Caco-2 (cell line): ENCODE measurements around the gene GLRA3. TPM values are rescaled to one million over a fixed set of nuclear protein-coding genes. Genes with fewer than 3 reads are reported as not detected.

Experiments used
- BruUV-seq: library from RNA; stranded (reverse); fragments of 400-500 nt; replicated peaks from 2 replicates; lab custom pipeline; 2021; lab: Mats Ljungman, UMichigan
- CTCF ChIA-PET: fragments of 300-600 bp; sonication (Branson Sonifier 250); formaldehyde crosslinking; loops from one replicate; lab custom pipeline; 2022; ENCODE audit warnings: antibody characterized with exemption; lab: Charles Lee
- POLR2A ChIA-PET: fragments of 300-600 bp; sonication (Branson Sonifier 250); formaldehyde crosslinking; loops from one replicate; lab custom pipeline; 2022; ENCODE audit warnings: antibody characterized with exemption; lab: Charles Lee
- DNase-seq, 2 experiments: peaks; one replicate each; pipeline versions ENCODE4 v3.0.0 to v3.0.0-alpha.2; 2020 to 2022
- H3K27me3 ChIP-seq: replicated peaks from 2 replicates; pipeline ENCODE4 v1.6.0; 2011; ENCODE audit warnings: low read length; ENCODE audit not compliant: control insufficient read depth, insufficient read depth
- H3K36me3 ChIP-seq: 2 replicates; pipeline ENCODE4 v1.5.1; 2011; ENCODE audit warnings: low read length; ENCODE audit not compliant: control insufficient read depth, insufficient read depth
- H3K4me1 ChIP-seq: fragments of 250-450 bp; sonication (Bioruptor Pico); 2 replicates; pipeline ENCODE4 v1.5.1; 2020; ENCODE audit warnings: mild to moderate bottlenecking
- H3K4me3 ChIP-seq: 2 replicates; pipeline ENCODE4 v1.5.1; 2011; ENCODE audit warnings: low read depth, mild to moderate bottlenecking, control low read depth, low read length
- H3K9me3 ChIP-seq: fragments of 250-450 bp; sonication (Bioruptor Pico); 2 replicates; pipeline ENCODE4 v1.5.1; 2020; ENCODE audit warnings: mild to moderate bottlenecking, moderate library complexity
- H3K27ac Mint-ChIP-seq: one replicate; pipeline ENCODE4 v1.8.0; 2022; ENCODE audit warnings: mixed read lengths; ENCODE audit not compliant: unreplicated experiment
- H3K27me3 Mint-ChIP-seq: one replicate; pipeline ENCODE4 v1.8.0; 2022; ENCODE audit warnings: mixed read lengths; ENCODE audit not compliant: insufficient read depth, unreplicated experiment
- H3K36me3 Mint-ChIP-seq: one replicate; pipeline ENCODE4 v1.8.0; 2022; ENCODE audit warnings: mild to moderate bottlenecking, mixed read lengths; ENCODE audit not compliant: insufficient read depth, unreplicated experiment
- H3K4me1 Mint-ChIP-seq: one replicate; pipeline ENCODE4 v1.8.0; 2022; ENCODE audit warnings: low read depth, mixed read lengths; ENCODE audit not compliant: unreplicated experiment
- H3K4me3 Mint-ChIP-seq: one replicate; pipeline ENCODE4 v1.8.0; 2022; ENCODE audit warnings: mild to moderate bottlenecking, moderate library complexity, mixed read lengths; ENCODE audit not compliant: unreplicated experiment
- H3K9me3 Mint-ChIP-seq: one replicate; pipeline ENCODE4 v1.8.0; 2022; ENCODE audit warnings: mixed read lengths; ENCODE audit not compliant: unreplicated experiment
- intact Hi-C: fragments of 100-400 bp; cut with micrococcal nuclease; formaldehyde crosslinking; loops from one replicate; pipeline ENCODE4 v1.10.0; 2022; ENCODE audit not compliant: unreplicated experiment
- total RNA-seq: library from RNA; stranded (reverse); gene quantifications from 2 replicates; pipeline ENCODE4 v1.2.3, GENCODE V29; 2022
- TF ChIP-seq, protein P1 (sequence below), 2 experiments: fragments of 200-600 bp in 1 of 2; IDR thresholded peaks; 1 replicate in 1 of 2; 2 replicates in 1 of 2; pipeline versions ENCODE4 v1.5.1 to v1.8.0; 2011 to 2022; ENCODE audit warnings: antibody characterized with exemption in 1 of 2, control low read depth in 1 of 2, inconsistent platforms in 1 of 2, low read depth in 1 of 2, low read length in 1 of 2, mild to moderate bottlenecking in 1 of 2, moderate library complexity in 1 of 2; ENCODE audit not compliant: insufficient read depth in 1 of 2, severe bottlenecking in 1 of 2, unreplicated experiment in 1 of 2

GLRA3 gene
- total RNA-seq, 1 experiment from 2014 or later = not detected

DNA sequence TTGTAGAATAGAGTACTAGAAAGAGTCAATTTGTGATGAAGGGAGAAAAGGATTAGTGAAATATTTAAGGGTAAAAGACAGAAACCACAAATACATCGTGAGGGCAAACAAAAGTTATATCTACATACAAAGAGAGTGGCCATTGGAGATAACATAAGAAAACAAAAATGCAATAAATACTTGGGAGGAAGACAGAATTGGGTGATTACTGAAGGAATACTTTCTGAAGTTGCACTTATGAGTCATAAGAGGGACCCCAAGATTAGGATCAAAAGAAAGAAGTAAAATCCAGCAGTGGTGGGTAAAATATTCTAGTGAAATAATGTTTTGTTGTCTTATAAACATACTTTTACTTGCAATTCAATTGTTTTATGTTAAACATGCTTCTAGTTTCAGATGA, 53.7 kb downstream of the GLRA3 start:
- Histone ChIP-seq H3K4me1 (peaks cover 20% of the 10 kb centered on the region), H3K36me3 (no peaks in the 10 kb centered on the region), H3K27me3 (no peaks in the 10 kb centered on the region), H3K9me3 (no peaks in the 10 kb centered on the region), H3K4me3 (no peak overlapping the region)
- H3K4me1 Mint-ChIP-seq = peaks cover 28% of the 10 kb centered on the region
- ChIA-PET POLR2A (no interaction called here), CTCF (no interaction called here)
- H3K27ac Mint-ChIP-seq = no peak overlapping the region
- peaks cover 12% of the 10 kb centered on the region for H3K9me3 Mint-ChIP-seq
- peak overlapping the region; percentile 2 for H3K4me3 Mint-ChIP-seq
- TF ChIP-seq, protein P1, sequence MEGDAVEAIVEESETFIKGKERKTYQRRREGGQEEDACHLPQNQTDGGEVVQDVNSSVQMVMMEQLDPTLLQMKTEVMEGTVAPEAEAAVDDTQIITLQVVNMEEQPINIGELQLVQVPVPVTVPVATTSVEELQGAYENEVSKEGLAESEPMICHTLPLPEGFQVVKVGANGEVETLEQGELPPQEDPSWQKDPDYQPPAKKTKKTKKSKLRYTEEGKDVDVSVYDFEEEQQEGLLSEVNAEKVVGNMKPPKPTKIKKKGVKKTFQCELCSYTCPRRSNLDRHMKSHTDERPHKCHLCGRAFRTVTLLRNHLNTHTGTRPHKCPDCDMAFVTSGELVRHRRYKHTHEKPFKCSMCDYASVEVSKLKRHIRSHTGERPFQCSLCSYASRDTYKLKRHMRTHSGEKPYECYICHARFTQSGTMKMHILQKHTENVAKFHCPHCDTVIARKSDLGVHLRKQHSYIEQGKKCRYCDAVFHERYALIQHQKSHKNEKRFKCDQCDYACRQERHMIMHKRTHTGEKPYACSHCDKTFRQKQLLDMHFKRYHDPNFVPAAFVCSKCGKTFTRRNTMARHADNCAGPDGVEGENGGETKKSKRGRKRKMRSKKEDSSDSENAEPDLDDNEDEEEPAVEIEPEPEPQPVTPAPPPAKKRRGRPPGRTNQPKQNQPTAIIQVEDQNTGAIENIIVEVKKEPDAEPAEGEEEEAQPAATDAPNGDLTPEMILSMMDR (IDR thresholded peaks at IDR 0.05; ENCODE audit: insufficient read depth in 1 of 2, low read depth in 1 of 2, low read length in 1 of 2, severe bottlenecking in 1 of 2, unreplicated experiment in 1 of 2) = no peak
- no peaks in the 10 kb centered on the region for H3K36me3 Mint-ChIP-seq
- intact Hi-C loops = no loop called here
- BruUV-seq = no TSS peak
- peaks cover 2% of the 10 kb centered on the region for H3K27me3 Mint-ChIP-seq
- no peak for DNase-seq

DNA sequence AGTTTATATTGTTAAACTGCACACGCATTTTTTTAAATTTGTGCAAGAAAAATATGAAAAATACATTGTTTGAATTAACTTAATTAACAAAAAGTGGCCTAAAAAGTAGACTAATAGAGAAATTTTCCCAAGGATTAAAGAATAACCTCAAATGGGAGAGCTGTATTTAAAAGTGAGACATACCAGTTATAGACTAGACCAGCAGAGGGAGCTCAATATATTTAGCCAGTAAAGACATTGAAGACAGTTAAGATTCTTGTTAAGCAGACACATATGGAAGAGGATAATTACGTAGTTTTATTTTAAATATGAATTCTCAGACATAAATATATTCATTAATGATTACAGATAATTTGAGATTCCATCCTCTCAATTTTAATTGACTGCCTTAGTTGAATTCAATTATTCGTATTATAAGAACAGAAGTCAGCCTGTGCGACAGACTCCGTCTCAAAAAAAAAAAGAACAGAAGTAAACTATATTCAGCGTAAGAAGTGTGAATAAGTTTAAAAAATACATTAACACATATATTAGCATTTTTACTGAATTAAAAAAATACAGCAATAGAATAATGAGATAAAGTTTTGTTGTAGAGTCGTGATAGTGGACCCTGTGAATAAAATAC, 64.8 kb downstream of the GLRA3 start:
- Mint-ChIP-seq H3K9me3 (no peaks in the 10 kb centered on the region), H3K4me3 (no peak overlapping the region), H3K27me3 (no peaks in the 10 kb centered on the region), H3K36me3 (no peaks in the 10 kb centered on the region), H3K27ac (no peak overlapping the region), H3K4me1 (peaks cover 11% of the 10 kb centered on the region)
- BruUV-seq = no TSS peak
- ChIA-PET CTCF (interaction anchor here (0.6 kb wide), 1 partner anchor 1166 kb away, joined by 6 read pairs; no protein-coding TSS in a partner anchor), POLR2A (no interaction called here)
- Histone ChIP-seq H3K4me3 (no peak overlapping the region), H3K36me3 (no peaks in the 10 kb centered on the region), H3K9me3 (no peaks in the 10 kb centered on the region), H3K4me1 (no peaks in the 10 kb centered on the region), H3K27me3 (no peaks in the 10 kb centered on the region)
- intact Hi-C loops = loop anchor here (1.0 to 10.0 kb wide), 6 partner anchors 161 to 773 kb away; no protein-coding TSS in a partner anchor
- TF ChIP-seq, protein P1 (IDR thresholded peaks at IDR 0.05; ENCODE audit: insufficient read depth in 1 of 2, low read depth in 1 of 2, low read length in 1 of 2, severe bottlenecking in 1 of 2, unreplicated experiment in 1 of 2) = peak; percentile 52 to 54
- DNase-seq = peak in 1 of 2 experiments; percentile 41

DNA sequence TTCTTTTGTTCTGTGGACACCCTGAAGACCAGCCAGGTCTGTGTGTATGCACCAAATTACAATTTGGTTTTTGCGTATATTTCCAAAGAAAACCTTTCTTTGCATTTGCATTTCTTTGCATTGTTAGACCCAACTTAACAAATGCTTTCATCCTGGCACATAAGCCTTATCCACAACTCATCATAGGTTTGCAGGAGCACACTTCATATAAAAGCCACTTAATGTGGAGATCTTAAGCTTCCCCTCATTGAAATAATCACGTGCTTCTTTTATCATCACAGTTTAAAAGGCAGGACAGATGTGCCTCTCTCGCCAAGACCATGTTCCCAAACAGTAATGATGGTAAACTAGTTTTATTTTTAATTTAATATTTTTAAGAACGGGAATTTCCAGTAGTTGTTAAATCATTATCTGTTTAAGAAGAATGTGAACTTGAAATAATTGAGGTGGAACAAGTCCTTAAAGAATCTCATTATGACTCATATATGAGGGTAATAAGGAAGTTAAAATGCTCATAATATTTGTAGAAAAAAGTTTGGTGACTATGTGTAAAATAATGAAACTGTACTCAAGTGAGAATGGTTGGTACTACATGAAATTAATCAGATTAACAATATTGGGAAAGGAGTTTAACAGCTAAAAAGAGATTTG, 65.5 kb downstream of the GLRA3 start:
- no peak overlapping the region for H3K4me3 ChIP-seq
- intact Hi-C loops = loop anchor here (1.0 to 10.0 kb wide), 6 partner anchors 161 to 774 kb away; no protein-coding TSS in a partner anchor
- Mint-ChIP-seq H3K9me3 (no peaks in the 10 kb centered on the region), H3K27ac (no peak overlapping the region), H3K4me3 (no peak overlapping the region), H3K36me3 (no peaks in the 10 kb centered on the region), H3K4me1 (peaks cover 11% of the 10 kb centered on the region), H3K27me3 (no peaks in the 10 kb centered on the region)
- no peaks in the 10 kb centered on the region for H3K4me1 ChIP-seq
- TF ChIP-seq, protein P1 (IDR thresholded peaks at IDR 0.05; ENCODE audit: insufficient read depth in 1 of 2, low read depth in 1 of 2, low read length in 1 of 2, severe bottlenecking in 1 of 2, unreplicated experiment in 1 of 2) = no peak
- CTCF ChIA-PET = interaction anchor here (0.6 kb wide), 1 partner anchor 1166 kb away, joined by 6 read pairs; no protein-coding TSS in a partner anchor
- no peaks in the 10 kb centered on the region for H3K27me3 ChIP-seq
- no peaks in the 10 kb centered on the region for H3K36me3 ChIP-seq
- no TSS peak for BruUV-seq
- no peaks in the 10 kb centered on the region for H3K9me3 ChIP-seq
- no peak for DNase-seq
- POLR2A ChIA-PET = no interaction called here
